A549 (cell line): ENCODE results near the gene KCNK7.

ENCODE experiments used
- RAD21 ChIP-seq, 2 experiments: fragments of >200 bp in 1 of 2; sonication (Bioruptor Twin) in 1 of 2; formaldehyde crosslinking in 1 of 2; IDR thresholded peaks in 1 of 2; conservative IDR thresholded peaks in 1 of 2; 2 replicates in 1 of 2; 3 replicates in 1 of 2; pipeline ENCODE4 v1.6.1; 2012 to 2018; ENCODE audit warnings: inconsistent platforms in 1 of 2
- ZC3H11A ChIP-seq: fragments of 450-650 bp; IDR thresholded peaks from 2 replicates; pipeline ENCODE4 v1.6.1; 2014; ENCODE audit warnings: antibody characterized with exemption, mild to moderate bottlenecking

DNA sequence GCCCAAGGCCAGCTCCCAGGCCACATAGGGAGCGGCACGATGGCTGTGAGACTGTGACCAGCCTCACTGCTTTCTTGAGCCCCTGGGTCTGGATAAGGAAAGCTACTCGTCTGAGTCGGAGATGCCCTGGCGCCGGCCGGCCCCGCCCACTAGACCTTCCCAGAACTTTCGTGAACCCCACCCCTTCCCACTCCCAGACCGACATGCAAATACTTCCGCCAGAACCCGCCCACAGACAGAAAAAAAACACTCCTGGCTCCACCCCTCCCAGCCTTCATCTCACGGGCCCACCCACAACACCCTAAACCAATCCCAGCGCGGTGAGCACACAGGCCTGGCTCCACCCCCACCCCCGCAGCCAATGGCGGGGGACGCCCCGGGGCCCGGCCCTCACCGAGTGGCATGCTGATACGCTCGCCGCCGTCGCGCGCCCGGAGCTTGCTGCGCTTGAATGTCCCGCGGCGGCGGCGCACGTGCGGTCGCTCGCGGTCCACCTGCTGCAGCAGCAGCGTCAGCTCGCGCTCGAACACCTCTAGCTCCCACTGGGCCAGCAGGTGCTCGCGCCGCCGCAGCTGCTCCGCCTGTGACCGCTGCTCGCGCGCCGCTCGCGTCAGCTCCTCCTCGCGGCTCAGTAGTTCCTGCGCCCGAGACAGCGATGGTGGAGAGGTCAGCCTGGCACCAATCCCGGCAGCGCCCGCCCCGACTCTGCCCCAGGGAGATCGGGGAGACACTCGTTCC is 11.4 kb upstream of the KCNK7 start:
- TF ChIP-seq RAD21 (conservative IDR thresholded peaks at IDR 0.05 in 1 of 2, IDR thresholded peaks at IDR 0.05 in 1 of 2) (no peak), ZC3H11A (no peak)
